ENCODE data around the gene TSPAN9. TPM values are rescaled to one million over a fixed set of nuclear protein-coding genes. Genes with fewer than 3 reads are reported as not detected.

Gene TSPAN9
- total RNA-seq, 1 experiment from 2014 or later: 13.2 TPM

- H3K4me2 ChIP-seq (ENCODE audit: low read length): no peak overlapping the region
- no peaks in the 10 kb centered on the region for H3K36me3 ChIP-seq (ENCODE audit: control insufficient read depth in 1 of 2, insufficient read depth in 2 of 2, low read length in 2 of 2)
- ChIA-PET POLR2A (no interaction called here), RAD21 (ENCODE audit: low non-redundant PET in 1 of 2, low total read pairs in 2 of 2, uncharacterized antibody in 2 of 2, unreplicated experiment in 2 of 2) (no interaction called here), CTCF (interaction anchor here (2.1 to 4.5 kb wide), 2 partner anchors 140 to 163 kb away, joined by 9 to 76 read pairs; no protein-coding TSS in a partner anchor)
- H3K9me2 ChIP-seq (ENCODE audit: insufficient read depth): no peaks in the 10 kb centered on the region
- H3K79me2 ChIP-seq (ENCODE audit: insufficient read depth, low read length): no peaks in the 10 kb centered on the region
- no peaks in the 10 kb centered on the region for H3K9me3 ChIP-seq (ENCODE audit: control insufficient read depth in 1 of 2, insufficient read depth in 1 of 2, low read depth in 1 of 2, low read length in 2 of 2)
- intact Hi-C loops (cut with micrococcal nuclease): loop anchor here (10.0 kb wide), 1 partner anchor 668 kb away; no protein-coding TSS in a partner anchor
- H3K4me3 ChIP-seq (replicated peaks in 1 of 2; ENCODE audit: low read depth in 1 of 2, low read length in 2 of 2): no peak overlapping the region
- H3K27me3 ChIP-seq (ENCODE audit: insufficient read depth, low read length): no peaks in the 10 kb centered on the region
- peaks cover 4 to 6% of the 10 kb centered on the region in 2 experiments; a peak in 2 of 4 replicates for H3K4me1 ChIP-seq (ENCODE audit: control insufficient read depth in 1 of 2, insufficient read depth in 2 of 2, low read length in 2 of 2)
- no peak overlapping the region for H3K27ac ChIP-seq (ENCODE audit: low read depth, low read length)
- H2AFZ ChIP-seq (ENCODE audit: low read depth, low read length, poor library complexity, severe bottlenecking): no peak overlapping the region
- ATAC-seq (no peak), DNase-seq (ENCODE audit: low read depth, low spot score) (no peak)
- BruUV-seq (replicated peaks): no TSS peak
- H4K20me1 ChIP-seq (ENCODE audit: insufficient read depth): no peaks in the 10 kb centered on the region; the same call in 1 of the 2 replicates
- no peak for TF ChIP-seq CEBPB (IDR thresholded peaks at IDR 0.05; ENCODE audit: low read depth)
- no peak overlapping the region for H3K9ac ChIP-seq (ENCODE audit: low read length)
These were observed 59.6 kb downstream of the TSPAN9 start for GRCh38 chr12:3136641-3137267.

- no peaks in the 10 kb centered on the region for H3K27me3 ChIP-seq (ENCODE audit: insufficient read depth, low read length)
- no peak for TF ChIP-seq REST (IDR thresholded peaks at IDR 0.05; ENCODE audit: low read depth)
- no peak for TF ChIP-seq SP1 (IDR thresholded peaks at IDR 0.05; ENCODE audit: low read depth)
- no peak overlapping the region for H2AFZ ChIP-seq (ENCODE audit: low read depth, low read length, poor library complexity, severe bottlenecking)
- H3K4me3 ChIP-seq (replicated peaks in 1 of 2; ENCODE audit: low read depth in 1 of 2, low read length in 2 of 2): no peak overlapping the region
- ChIA-PET POLR2A (no interaction called here), CTCF (interaction anchor here (4.5 kb wide), 1 partner anchor 139 kb away, joined by 76 read pairs; no protein-coding TSS in a partner anchor), RAD21 (ENCODE audit: low non-redundant PET in 1 of 2, low total read pairs in 2 of 2, uncharacterized antibody in 2 of 2, unreplicated experiment in 2 of 2) (no interaction called here)
- no TSS peak for BruUV-seq (replicated peaks)
- H3K79me2 ChIP-seq (ENCODE audit: insufficient read depth, low read length): no peaks in the 10 kb centered on the region
- H3K4me1 ChIP-seq (ENCODE audit: control insufficient read depth in 1 of 2, insufficient read depth in 2 of 2, low read length in 2 of 2): peaks cover 4 to 6% of the 10 kb centered on the region in 2 experiments; a peak in 2 of 4 replicates
- no peak overlapping the region for H3K9ac ChIP-seq (ENCODE audit: low read length)
- no peaks in the 10 kb centered on the region for H3K9me2 ChIP-seq (ENCODE audit: insufficient read depth)
- ATAC-seq: no peak
- H3K36me3 ChIP-seq (ENCODE audit: control insufficient read depth in 1 of 2, insufficient read depth in 2 of 2, low read length in 2 of 2): no peaks in the 10 kb centered on the region
- intact Hi-C loops (cut with micrococcal nuclease): loop anchor here (10.0 kb wide), 1 partner anchor 667 kb away; no protein-coding TSS in a partner anchor
- H3K9me3 ChIP-seq (ENCODE audit: control insufficient read depth in 1 of 2, insufficient read depth in 1 of 2, low read depth in 1 of 2, low read length in 2 of 2): no peaks in the 10 kb centered on the region
- H3K4me2 ChIP-seq (ENCODE audit: low read length): no peak overlapping the region
- DNase-seq (ENCODE audit: low read depth, low spot score): no peak
- H3K27ac ChIP-seq (ENCODE audit: low read depth, low read length): no peak overlapping the region
- H4K20me1 ChIP-seq (ENCODE audit: insufficient read depth): no peaks in the 10 kb centered on the region; the same call in 1 of the 2 replicates
These were observed 60.1 kb downstream of the TSPAN9 start for GRCh38 chr12:3137268-3137781.

Measured in HCT116 (cell line).